Aorta (tissue), 5 donors: ENCODE results near the gene NUBP2. TPM values are rescaled to one million over a fixed set of nuclear protein-coding genes. Genes with fewer than 3 reads are reported as not detected.
A peak's percentile ranks its signal among the peaks of the same experiment; 100 is the strongest.

Experiments used
- ATAC-seq: fragments of 200-7000 bp; cut with Tn5 transposase; one replicate; pipeline ENCODE4 v1.9.1; 2022; ENCODE audit warnings: moderate library complexity; ENCODE audit not compliant: low FRiP score
- DNase-seq, 2 donors: peaks; one replicate each; pipeline ENCODE4 v3.0.0-alpha.2; 2020
- H3K27ac ChIP-seq, 2 donors: one replicate each; pipeline ENCODE4 v1.5.1; 2013; ENCODE audit warnings: low read length in 2 of 2, mild to moderate bottlenecking in 2 of 2, moderate library complexity in 2 of 2, control low read depth in 1 of 2, inconsistent platforms in 1 of 2, low read depth in 1 of 2
- H3K27me3 ChIP-seq, 2 donors: one replicate each; pipeline ENCODE4 v1.6.1; 2013; ENCODE audit warnings: control low read depth in 1 of 2, low read length in 1 of 2, mild to moderate bottlenecking in 1 of 2, moderate library complexity in 1 of 2; ENCODE audit not compliant: insufficient read depth in 2 of 2, control insufficient read depth in 1 of 2
- H3K36me3 ChIP-seq, 2 donors: one replicate each; pipeline ENCODE4 v1.6.1; 2013; ENCODE audit warnings: control low read depth in 1 of 2, low read length in 1 of 2, mild to moderate bottlenecking in 1 of 2; ENCODE audit not compliant: insufficient read depth in 2 of 2, control insufficient read depth in 1 of 2
- H3K4me1 ChIP-seq, 2 donors: one replicate each; pipeline ENCODE4 v1.6.1; 2013; ENCODE audit warnings: low read length in 2 of 2, control low read depth in 1 of 2, mild to moderate bottlenecking in 1 of 2, moderate library complexity in 1 of 2; ENCODE audit not compliant: insufficient read depth in 2 of 2, control insufficient read depth in 1 of 2
- H3K4me3 ChIP-seq, 2 donors: one replicate each; pipeline ENCODE4 v1.5.1; 2013; ENCODE audit warnings: low read length in 2 of 2, control low read depth in 1 of 2, mild to moderate bottlenecking in 1 of 2
- H3K9me3 ChIP-seq: one replicate; pipeline ENCODE4 v1.6.1; 2013; ENCODE audit warnings: mild to moderate bottlenecking, low read length; ENCODE audit not compliant: control insufficient read depth
- WGBS, 2 donors: extraction: QIAGEN DNeasy Blood & Tissue Kit; methylation state at CpG; one replicate each; pipeline ENCODE4 v1.1.7; 2013; 5-methylcytosine and 5-hydroxymethylcytosine counted together
- intact Hi-C, 2 donors: fragments of 100-400 bp; cut with DNase I; formaldehyde crosslinking; loops; one replicate each; pipeline versions ENCODE4 v1.14.2 to v1.15.0; 2022
- polyA plus RNA-seq, 2 donors: library from polyadenylated mRNA; stranded (reverse); fragments of 200-250 nt; gene quantifications; one replicate each; pipeline ENCODE4 v1.2.3, GENCODE V29; 2013
- total RNA-seq, 2 donors: library from RNA; stranded (reverse); fragmentation: NEBNext Ultra II Directional; extraction: Animal tissue kit (Norgen Biotek cat#: 25700); gene quantifications; one replicate each; pipeline ENCODE4 v1.2.1, GENCODE V29; 2021
- donor health status: healthy with polysubstance abuse.
- donor health status: Bipolar disorder and iron deficiency.
- donor health status: DM: no; HTN: no; CAD: no.
- donor health status: DM: no; HTN: no; CAD: no.
- donor health status: DM: yes; HTN: yes; CAD: no.

NUBP2 gene
- total and polyA plus RNA-seq, 4 donors = 30.7 to 92.4 (median 44.1) TPM

- no peak overlapping the region for H3K27ac ChIP-seq
- intact Hi-C loops = no loop called here
- H3K27me3 ChIP-seq = no peaks in the 10 kb centered on the region
- H3K9me3 ChIP-seq = no peaks in the 10 kb centered on the region
- ATAC-seq = no peak
- H3K36me3 ChIP-seq = peaks cover 0 to 7% of the 10 kb centered on the region in 2 donors
- 92 to 94% methylated on average over 12 of the region's 12 CpGs for WGBS, 2 donors
- no peak for DNase-seq
- no peak overlapping the region for H3K4me3 ChIP-seq
- no peaks in the 10 kb centered on the region for H3K4me1 ChIP-seq
Measured at GRCh38 chr16:1754204-1754603, 28.6 kb upstream of the NUBP2 start.

- WGBS, 2 donors = 91 to 92% methylated on average over 37 of the region's 37 CpGs
Measured at GRCh38 chr16:1757714-1758461, 24.9 kb upstream of the NUBP2 start.

GRCh38 chr16:1758923-1759322, 23.8 kb upstream of the NUBP2 start:
- ATAC-seq (no peak), DNase-seq (no peak)
- Histone ChIP-seq H3K27me3 (no peaks in the 10 kb centered on the region), H3K27ac (no peak overlapping the region), H3K36me3 (no peaks in the 10 kb centered on the region), H3K4me1 (no peaks in the 10 kb centered on the region), H3K4me3 (no peak overlapping the region), H3K9me3 (no peaks in the 10 kb centered on the region)
- WGBS, 2 donors = 92 to 93% methylated on average over 18 of the region's 18 CpGs
- intact Hi-C loops = no loop called here

More at GRCh38 chr16:1757714-1758461, 24.9 kb upstream of the NUBP2 start:
- intact Hi-C loops = no loop called here
- Histone ChIP-seq H3K4me3 (no peak overlapping the region), H3K27me3 (no peaks in the 10 kb centered on the region), H3K4me1 (no peaks in the 10 kb centered on the region), H3K36me3 (peaks cover 0 to under 1% of the 10 kb centered on the region in 2 donors), H3K9me3 (no peaks in the 10 kb centered on the region), H3K27ac (no peak overlapping the region)
- no peak for ATAC-seq
- no peak for DNase-seq

- Histone ChIP-seq H3K4me3 (no peak overlapping the region), H3K27ac (no peak overlapping the region), H3K9me3 (no peaks in the 10 kb centered on the region), H3K4me1 (no peaks in the 10 kb centered on the region), H3K27me3 (no peaks in the 10 kb centered on the region), H3K36me3 (no peaks in the 10 kb centered on the region)
- intact Hi-C loops = no loop called here
- DNase-seq (no peak), ATAC-seq (no peak)
- 94 to 97% methylated on average over 21 of the region's 21 CpGs for WGBS, 2 donors
Measured at GRCh38 chr16:1759511-1759910, 23.2 kb upstream of the NUBP2 start.

GRCh38 chr16:1760911-1761310, 21.8 kb upstream of the NUBP2 start:
- Histone ChIP-seq H3K4me3 (no peak overlapping the region), H3K4me1 (no peaks in the 10 kb centered on the region), H3K9me3 (no peaks in the 10 kb centered on the region), H3K27ac (no peak overlapping the region), H3K36me3 (no peaks in the 10 kb centered on the region), H3K27me3 (no peaks in the 10 kb centered on the region)
- WGBS, 2 donors = 83 to 91% methylated on average over 15 of the region's 15 CpGs
- ATAC-seq (no peak), DNase-seq (no peak)
- intact Hi-C loops = no loop called here

- ATAC-seq = no peak
- no peak for DNase-seq
Measured at GRCh38 chr16:1761751-1762150, 21.0 kb upstream of the NUBP2 start.

DNA sequence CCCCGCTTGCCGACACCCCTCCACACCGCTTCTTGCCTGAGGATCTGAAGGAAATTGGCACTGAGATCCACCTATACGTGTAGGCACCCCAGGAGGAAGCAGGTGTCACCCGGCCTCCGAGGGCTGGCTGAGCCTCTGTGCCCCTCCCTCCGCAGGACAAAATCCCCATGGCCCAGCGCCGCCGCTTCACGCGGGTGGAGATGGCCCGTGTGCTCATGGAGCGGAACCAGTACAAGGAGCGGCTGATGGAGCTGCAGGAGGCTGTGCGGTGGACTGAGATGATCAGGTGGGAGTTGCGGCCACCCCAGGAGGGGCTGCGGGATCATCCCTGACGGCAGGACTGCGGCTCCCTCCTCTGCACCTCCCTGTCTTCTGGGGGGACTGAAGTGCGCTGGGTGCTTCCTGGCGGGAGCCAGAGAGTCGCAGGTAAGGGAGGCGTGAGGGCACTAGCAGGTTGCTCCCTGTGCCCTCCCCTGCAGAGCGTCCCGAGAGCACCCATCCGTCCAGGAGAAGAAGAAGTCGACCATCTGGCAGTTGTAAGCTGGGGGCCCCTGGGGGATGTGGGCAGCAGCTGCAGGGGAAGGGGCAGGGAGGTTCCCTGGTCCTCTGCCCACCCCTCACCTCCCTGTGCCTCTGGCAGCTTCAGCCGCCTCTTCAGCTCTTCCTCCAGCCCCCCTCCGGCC, 20.4 kb upstream of the NUBP2 start:
- H3K4me3 ChIP-seq = no peak overlapping the region
- H3K27ac ChIP-seq = no peak overlapping the region
- intact Hi-C loops = no loop called here
- no peaks in the 10 kb centered on the region for H3K27me3 ChIP-seq
- H3K4me1 ChIP-seq = no peaks in the 10 kb centered on the region
- peak in 1 of 2 donors; percentile 75 for DNase-seq
- 92 to 94% methylated on average over 27 to 30 of the region's 30 CpGs for WGBS, 2 donors
- H3K9me3 ChIP-seq = no peaks in the 10 kb centered on the region
- no peak for ATAC-seq
- no peaks in the 10 kb centered on the region for H3K36me3 ChIP-seq

More at GRCh38 chr16:1761751-1762150, 21.0 kb upstream of the NUBP2 start:
- H3K27ac ChIP-seq = no peak overlapping the region
- H3K9me3 ChIP-seq = no peaks in the 10 kb centered on the region
- WGBS, 2 donors = 91 to 92% methylated on average over 15 of the region's 15 CpGs
- H3K4me3 ChIP-seq = no peak overlapping the region
- intact Hi-C loops = no loop called here
- H3K27me3 ChIP-seq = no peaks in the 10 kb centered on the region
- no peaks in the 10 kb centered on the region for H3K36me3 ChIP-seq
- H3K4me1 ChIP-seq = no peaks in the 10 kb centered on the region

- DNase-seq (peak in 1 of 2 donors; percentile 74), ATAC-seq (no peak)
- no peaks in the 10 kb centered on the region for H3K9me3 ChIP-seq
- intact Hi-C loops = no loop called here
- H3K27ac ChIP-seq = no peak overlapping the region
- no peaks in the 10 kb centered on the region for H3K36me3 ChIP-seq
- WGBS, 2 donors = 86% methylated on average over 24 of the region's 24 CpGs
- no peaks in the 10 kb centered on the region for H3K27me3 ChIP-seq
- H3K4me3 ChIP-seq = no peak overlapping the region
- no peaks in the 10 kb centered on the region for H3K4me1 ChIP-seq
Measured at GRCh38 chr16:1762879-1763520, 19.8 kb upstream of the NUBP2 start.
